OCI-LY7 (cell line): ENCODE measurements around the gene GTF2F1. TPM values are rescaled to one million over a fixed set of nuclear protein-coding genes. Genes with fewer than 3 reads are reported as not detected.
"Not testable (repeated sequence)": the region's sequence is repeated elsewhere in the genome, so short reads cannot be mapped to it uniquely, and the experiment has no call there.

Experiments
- BruUV-seq: library from RNA; stranded (reverse); fragments of 400-500 nt; replicated peaks from 2 replicates; lab custom pipeline; 2021; lab: Mats Ljungman, UMichigan
- CTCF ChIA-PET: fragments of 300-600 bp; sonication (Branson Sonifier 250); formaldehyde crosslinking; loops from one replicate; lab custom pipeline; 2022; ENCODE audit warnings: antibody characterized with exemption; ENCODE audit not compliant: unreplicated experiment; lab: Charles Lee
- POLR2A ChIA-PET: fragments of 300-600 bp; sonication (Branson Sonifier 250); formaldehyde crosslinking; loops from one replicate; lab custom pipeline; 2022; ENCODE audit warnings: antibody characterized with exemption; lab: Charles Lee
- DNase-seq: peaks from one replicate; pipeline ENCODE4 v3.0.0-alpha.2; 2015; ENCODE audit warnings: low spot score
- H2AFZ ChIP-seq: fragments of 200-600 bp; sonication (generic), shearing (Covaris generic); 2 replicates; pipeline ENCODE4 v1.6.1; 2014; ENCODE audit warnings: mild to moderate bottlenecking, antibody characterized with exemption, low read length, moderate library complexity
- H3K27ac ChIP-seq: fragments of 200-600 bp; sonication (generic); 2 replicates; pipeline ENCODE4 v1.5.1; 2014; ENCODE audit warnings: mixed run types, low read depth, mild to moderate bottlenecking, moderate library complexity, low read length, inconsistent platforms; ENCODE audit not compliant: poor library complexity, severe bottlenecking
- H3K36me3 ChIP-seq: fragments of 200-600 bp; sonication (generic); 2 replicates; pipeline ENCODE4 v1.6.1; 2014; ENCODE audit warnings: mild to moderate bottlenecking, antibody characterized with exemption, low read length, moderate library complexity, mixed read lengths; ENCODE audit not compliant: insufficient read depth
- H3K4me1 ChIP-seq: fragments of 200-600 bp; sonication (generic); 2 replicates; pipeline ENCODE4 v1.5.1; 2014; ENCODE audit warnings: mild to moderate bottlenecking, low read length; ENCODE audit not compliant: insufficient read depth, poor library complexity, severe bottlenecking
- H3K4me2 ChIP-seq: fragments of 200-600 bp; sonication (generic); 2 replicates; pipeline ENCODE4 v1.6.1; 2014; ENCODE audit warnings: mild to moderate bottlenecking, low read length
- H3K4me3 ChIP-seq: fragments of 200-600 bp; sonication (generic); 2 replicates; pipeline ENCODE4 v1.5.1; 2014; ENCODE audit warnings: mild to moderate bottlenecking, low read depth, low read length; ENCODE audit not compliant: poor library complexity, severe bottlenecking
- H3K79me2 ChIP-seq: fragments of 200-600 bp; sonication (generic); 2 replicates; pipeline ENCODE4 v1.6.1; 2016; ENCODE audit warnings: low read depth, mild to moderate bottlenecking, low read length, moderate library complexity, mixed read lengths; ENCODE audit not compliant: insufficient read depth
- H3K9me2 ChIP-seq: fragments of 200-600 bp; sonication (generic); 2 replicates; pipeline ENCODE4 v1.6.1; 2016; ENCODE audit warnings: mild to moderate bottlenecking, low read length, mixed read lengths; ENCODE audit not compliant: insufficient read depth
- H3K9me3 ChIP-seq: fragments of 200-600 bp; sonication (generic); 2 replicates; pipeline ENCODE4 v1.6.1; 2014; ENCODE audit warnings: mild to moderate bottlenecking, mixed run types, low read length, mixed read lengths
- H4K20me1 ChIP-seq: fragments of 200-600 bp; sonication (generic); 2 replicates; pipeline ENCODE4 v1.6.1; 2014; ENCODE audit warnings: mild to moderate bottlenecking, antibody characterized with exemption, low read length, moderate library complexity, mixed read lengths; ENCODE audit not compliant: insufficient read depth
- CTCF ChIP-seq: fragments of 200-600 bp; sonication (generic); conservative IDR thresholded peaks from 2 replicates; pipeline ENCODE4 v1.5.1; 2014; ENCODE audit warnings: mild to moderate bottlenecking, antibody characterized with exemption, low read length, moderate library complexity, mixed read lengths
- EZH2phosphoT487 ChIP-seq: fragments of 200-600 bp; sonication (generic); IDR thresholded peaks from 2 replicates; pipeline ENCODE4 v1.6.1; 2018; ENCODE audit warnings: low read depth, borderline replicate concordance, mild to moderate bottlenecking, mixed run types, antibody characterized with exemption, low read length, moderate library complexity, mixed read lengths
- intact Hi-C: fragments of 100-400 bp; cut with micrococcal nuclease; formaldehyde crosslinking; loops from one replicate; pipeline ENCODE4 v1.10.0; 2022; ENCODE audit not compliant: unreplicated experiment
- total RNA-seq, 2 experiments: library from RNA; depleted of rRNA in 1 of 2; stranded (reverse); fragments of >200 nt in 1 of 2; shearing (Covaris generic) in 1 of 2; gene quantifications; 2 replicates each; pipeline ENCODE4 v1.2.3, GENCODE V29; 2014 to 2022

The GTF2F1 gene
- total RNA-seq, 2 experiments from 2014 or later, result 31.1 to 43.2 TPM

GRCh38 chr19:6402058-6402457 lies 9.1 kb upstream of the GTF2F1 start:
- H3K36me3 ChIP-seq, result no peaks in the 10 kb centered on the region
- ChIA-PET POLR2A (interaction anchor here (0.7 kb wide), 1 partner anchor 199 kb away, joined by 4 read pairs; no protein-coding TSS in a partner anchor), CTCF (no interaction called here)
- no peaks in the 10 kb centered on the region for H3K4me1 ChIP-seq
- H3K9me3 ChIP-seq, result no peaks in the 10 kb centered on the region
- TF ChIP-seq EZH2phosphoT487, result no peak
- TF ChIP-seq CTCF, result no peak
- DNase-seq, result no peak
- intact Hi-C loops, result no loop called here
- H3K79me2 ChIP-seq, result no peaks in the 10 kb centered on the region
- H3K4me2 ChIP-seq, result no peak overlapping the region
- H3K27ac ChIP-seq, result no peak overlapping the region
- H3K9me2 ChIP-seq, result no peaks in the 10 kb centered on the region
- H3K4me3 ChIP-seq, result no peak overlapping the region
- H4K20me1 ChIP-seq, result no peaks in the 10 kb centered on the region
- no TSS peak for BruUV-seq
- H2AFZ ChIP-seq, result no peak overlapping the region

DNA sequence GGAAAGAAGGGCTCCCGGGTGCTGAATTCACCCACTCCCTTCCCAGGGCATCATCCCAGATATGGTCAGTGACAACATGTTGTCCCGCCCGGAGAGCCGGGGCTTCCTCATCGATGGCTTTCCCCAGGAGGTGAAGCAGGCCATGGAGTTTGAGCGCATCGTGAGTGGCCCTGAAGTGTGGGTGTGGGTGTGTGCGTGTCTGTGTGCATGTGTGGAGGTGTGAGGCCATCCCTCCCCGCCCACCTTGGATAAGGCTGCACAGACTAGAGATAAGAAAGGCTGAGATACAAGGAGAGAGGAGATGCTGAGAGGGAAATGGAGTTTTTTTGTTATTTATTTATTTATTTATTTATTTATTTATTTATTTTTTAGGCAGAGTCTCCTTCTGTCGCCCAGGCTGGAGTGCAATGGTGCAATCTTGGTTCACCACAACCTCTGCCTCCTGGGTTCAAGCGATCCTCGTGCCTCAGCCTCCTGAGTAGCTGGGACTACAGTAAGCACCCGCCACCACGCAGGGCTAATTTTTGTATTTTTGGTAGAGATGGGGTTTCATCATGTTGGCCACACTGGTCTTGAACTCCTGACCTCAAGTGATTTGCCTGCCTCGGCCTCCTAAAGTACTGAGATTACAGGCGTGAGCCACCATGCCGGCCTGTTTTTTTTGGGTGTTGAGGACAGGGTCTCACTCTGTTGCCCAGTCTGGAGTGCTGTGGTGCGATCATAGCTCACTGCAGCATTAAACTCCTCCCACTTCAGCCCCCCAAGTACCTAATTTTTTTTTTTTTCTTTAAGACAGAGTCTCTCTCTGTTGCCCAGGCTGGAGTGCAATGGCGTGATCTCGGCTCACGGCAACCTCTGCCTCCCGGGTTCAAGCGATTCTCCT lies 7.3 kb upstream of the GTF2F1 start:
- BruUV-seq, H3K36me3 ChIP-seq, H3K4me1 ChIP-seq, H3K79me2 ChIP-seq, CTCF ChIA-PET, H3K27ac ChIP-seq, intact Hi-C loops, H3K9me3 ChIP-seq, H3K4me3 ChIP-seq, DNase-seq, H2AFZ ChIP-seq, H3K4me2 ChIP-seq, H4K20me1 ChIP-seq, H3K9me2 ChIP-seq: not testable (repeated sequence)
- POLR2A ChIA-PET, result interaction anchor here (0.6 kb wide), 1 partner anchor 400 kb away, joined by 3 read pairs; no protein-coding TSS in a partner anchor

GRCh38 chr19:6396305-6396704 lies 3.3 kb upstream of the GTF2F1 start:
- peaks cover 15% of the 10 kb centered on the region for H3K79me2 ChIP-seq
- peaks cover 7% of the 10 kb centered on the region; the same call in 1 of the 2 replicates for H3K36me3 ChIP-seq
- no peak overlapping the region for H3K4me3 ChIP-seq
- BruUV-seq, result no TSS peak
- H3K27ac ChIP-seq, result no peak overlapping the region
- no peak overlapping the region for H2AFZ ChIP-seq
- no peak for DNase-seq
- no peak overlapping the region for H3K4me2 ChIP-seq
- intact Hi-C loops, result loop anchor here (10.0 kb wide), 1 partner anchor 108 kb away; the partner anchor contains the start of gene TUBB4A
- H3K9me3 ChIP-seq, result no peaks in the 10 kb centered on the region
- no peaks in the 10 kb centered on the region for H4K20me1 ChIP-seq
- ChIA-PET CTCF (no interaction called here), POLR2A (no interaction called here)
- peaks cover 14% of the 10 kb centered on the region for H3K4me1 ChIP-seq
- H3K9me2 ChIP-seq, result no peaks in the 10 kb centered on the region
- TF ChIP-seq EZH2phosphoT487 (no peak), CTCF (no peak)
